Kidney (tissue), 14 donors: ENCODE results near the gene SLC25A44. TPM values are rescaled to one million over a fixed set of nuclear protein-coding genes. Genes with fewer than 3 reads are reported as not detected.

Source experiments
- DNase-seq, 5 donors: peaks; one replicate each; pipeline ENCODE4 v3.0.0-alpha.2; 2013 to 2020
- FAIRE-seq: peaks from 2 replicates; lab custom pipeline; 2012; peaks lifted over from hg19 to GRCh38; lab: Jason Lieb, UNC
- H3K27ac ChIP-seq, 2 donors: one replicate each; pipeline ENCODE4 v1.7.0; 2013; ENCODE audit warnings: low read depth in 2 of 2, low read length in 2 of 2, inconsistent platforms in 1 of 2
- H3K27me3 ChIP-seq: one replicate; pipeline ENCODE4 v1.7.1; 2013; ENCODE audit warnings: low read length, inconsistent platforms; ENCODE audit not compliant: control insufficient read depth, insufficient read depth
- H3K36me3 ChIP-seq, 3 donors: one replicate each; pipeline versions ENCODE4 v1.7.0 to v1.7.1; 2013; ENCODE audit warnings: low read length in 3 of 3, control low read depth in 1 of 3, inconsistent platforms in 1 of 3; ENCODE audit not compliant: insufficient read depth in 3 of 3, control insufficient read depth in 2 of 3
- H3K4me1 ChIP-seq, 3 donors: one replicate each; pipeline versions ENCODE4 v1.7.0 to v1.7.1; 2013; ENCODE audit warnings: low read length in 3 of 3, inconsistent platforms in 1 of 3, low read depth in 1 of 3; ENCODE audit not compliant: control insufficient read depth in 2 of 3, insufficient read depth in 2 of 3
- H3K4me3 ChIP-seq, 3 donors: one replicate each; pipeline versions ENCODE4 v1.7.0 to v1.8.1; 2013; ENCODE audit warnings: low read length in 3 of 3, control low read depth in 1 of 3, inconsistent platforms in 1 of 3
- H3K9ac ChIP-seq, 3 donors: one replicate each; pipeline versions ENCODE4 v1.7.0 to v1.7.1; 2013; ENCODE audit warnings: low read length in 3 of 3, control low read depth in 1 of 3, inconsistent platforms in 1 of 3
- H3K9me3 ChIP-seq, 3 donors: one replicate each; pipeline versions ENCODE4 v1.7.0 to v1.7.1; 2013; ENCODE audit warnings: low read length in 3 of 3, control low read depth in 1 of 3, inconsistent platforms in 1 of 3; ENCODE audit not compliant: control insufficient read depth in 2 of 3, insufficient read depth in 1 of 3
- CTCF ChIP-seq: IDR thresholded peaks from 3 replicates; pipeline ENCODE4 v1.5.1; 2012; ENCODE audit warnings: mild to moderate bottlenecking, moderate library complexity, borderline replicate concordance; ENCODE audit not compliant: insufficient read depth; ENCODE audit errors: extremely low read depth
- intact Hi-C: fragments of 100-400 bp; cut with DNase I; formaldehyde crosslinking; loops from one replicate; pipeline ENCODE4 v1.11.1; 2022
- polyA plus RNA-seq: library from polyadenylated mRNA; stranded (reverse); fragments of 350-450 nt; fragmentation: Illumina TruSeq; extraction: RNeasy Lipid Tissue Mini Kit (QIAGEN cat#74804); gene quantifications from one replicate; pipeline ENCODE4 v1.2.3, GENCODE V29; 2014; ENCODE audit warnings: low read depth, low replicate concordance; ENCODE audit not compliant: insufficient read depth
- total RNA-seq: library from RNA; stranded (reverse); fragmentation: NEBNext Ultra II Directional; extraction: Animal tissue kit (Norgen Biotek cat#: 25700); gene quantifications from one replicate; pipeline ENCODE4 v1.2.1, GENCODE V29; 2021
- donor health status: control.
- donor health status: control.
- donor health status: control.
- donor health status: control.
- donor health status: control.
- donor health status: DM: yes; HTN: yes; CAD: no.
- donor health status: Normal renal cell carcinoma (clear cell type).

Gene SLC25A44
- total and polyA plus RNA-seq, 2 donors from 2014 or later: 28.1 to 29.0 TPM

DNA sequence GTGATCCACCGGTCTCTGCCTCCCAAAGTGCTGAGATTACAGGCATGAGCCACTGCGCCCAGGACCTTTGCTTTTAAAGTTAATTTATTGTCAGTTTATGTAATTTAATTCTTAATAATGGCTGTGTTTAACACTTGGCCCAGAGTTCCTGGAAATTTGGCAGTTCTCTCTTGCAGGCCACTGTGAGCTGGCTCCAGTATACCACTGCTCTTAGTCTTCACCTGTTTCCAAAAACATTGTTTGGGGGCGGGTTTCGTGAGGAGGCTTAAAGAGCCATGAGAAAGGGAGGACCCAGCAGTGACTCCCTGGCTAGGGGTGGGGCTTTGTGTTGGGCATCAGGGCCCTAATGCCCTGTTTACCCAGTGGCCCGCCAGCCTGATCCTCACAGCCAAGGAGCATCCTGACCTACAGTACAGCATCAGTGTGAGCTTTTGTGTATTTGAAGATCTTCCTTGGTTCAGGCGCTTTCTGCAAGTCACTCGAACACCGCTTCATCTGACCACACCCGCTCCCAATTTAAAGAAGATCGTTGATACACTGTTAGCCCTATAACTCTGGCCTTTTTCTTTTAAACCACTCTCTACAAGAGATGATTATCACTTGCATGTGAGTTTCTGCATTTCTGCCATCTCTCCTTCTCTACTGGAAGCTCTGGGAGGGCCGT, 36.0 kb downstream of the SLC25A44 start:
- no peak overlapping the region for H3K4me3 ChIP-seq
- H3K9ac ChIP-seq: no peak overlapping the region
- peaks cover 3 to 10% (median 5%) of the 10 kb centered on the region in 3 donors for H3K36me3 ChIP-seq
- FAIRE-seq: no peak
- intact Hi-C loops: loop anchor here (5.0 kb wide), 1 partner anchor 83 kb away; no protein-coding TSS in a partner anchor
- DNase-seq: no peak
- no peaks in the 10 kb centered on the region for H3K27me3 ChIP-seq
- no peaks in the 10 kb centered on the region for H3K9me3 ChIP-seq
- no peak overlapping the region for H3K27ac ChIP-seq
- TF ChIP-seq CTCF: no peak
- no peaks in the 10 kb centered on the region for H3K4me1 ChIP-seq

- Histone ChIP-seq H3K9me3 (no peaks in the 10 kb centered on the region), H3K4me3 (no peak overlapping the region), H3K4me1 (no peaks in the 10 kb centered on the region), H3K27ac (no peak overlapping the region), H3K36me3 (peaks cover 3 to 11% (median 5%) of the 10 kb centered on the region in 3 donors), H3K27me3 (no peaks in the 10 kb centered on the region), H3K9ac (no peak overlapping the region)
- FAIRE-seq: no peak
- DNase-seq: no peak
- TF ChIP-seq CTCF: no peak
- intact Hi-C loops: no loop called here
Measured at GRCh38 chr1:156230473-156230837, 36.6 kb downstream of the SLC25A44 start.

DNA sequence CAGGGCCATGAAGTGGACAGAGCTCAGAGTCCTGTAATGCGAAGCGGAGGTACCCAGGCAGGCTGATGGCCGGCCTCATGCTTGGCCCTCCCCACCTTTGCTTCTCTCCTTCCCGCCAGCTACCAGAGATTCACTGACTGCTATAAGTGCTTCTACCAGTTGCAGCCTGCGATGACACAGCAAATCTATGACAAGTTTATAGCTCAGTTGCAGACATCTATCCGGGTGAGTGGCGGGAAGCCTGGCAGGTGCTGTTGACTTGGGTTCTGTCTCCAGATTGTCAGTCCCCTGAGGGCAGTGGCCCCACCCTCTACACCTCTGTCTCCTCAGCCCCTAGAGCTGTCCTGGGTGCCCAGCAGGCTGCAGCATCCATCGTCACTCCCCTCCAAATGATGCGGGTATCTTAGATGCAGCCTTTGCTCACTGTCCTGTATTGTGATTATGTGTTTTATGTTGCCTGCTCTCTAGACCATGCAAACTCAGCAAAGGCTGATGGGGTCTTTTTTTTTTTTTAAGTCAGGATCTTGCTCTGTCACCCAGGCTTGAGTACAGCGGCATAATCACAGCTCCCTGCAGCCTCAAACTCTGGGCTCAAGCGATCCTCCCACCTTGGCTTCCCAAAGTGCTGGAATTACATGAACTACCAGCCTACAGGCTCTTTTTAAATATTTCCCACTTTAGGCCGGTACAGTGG, 38.4 kb downstream of the SLC25A44 start:
- TF ChIP-seq CTCF: no peak
- Histone ChIP-seq H3K36me3 (peaks cover 5 to 23% (median 17%) of the 10 kb centered on the region in 3 donors), H3K4me1 (no peaks in the 10 kb centered on the region), H3K9ac (no peak overlapping the region), H3K27ac (no peak overlapping the region), H3K9me3 (no peaks in the 10 kb centered on the region), H3K4me3 (no peak overlapping the region), H3K27me3 (no peaks in the 10 kb centered on the region)
- FAIRE-seq (no peak), DNase-seq (no peak)
- intact Hi-C loops: no loop called here
